Stimulated activated CD8-positive, alpha-beta memory T cell treated with anti-CD3 and anti-CD28 coated beads, Interleukin-7, amount 100 ng/mL, for 1 hour (primary cell): ENCODE data around the gene NWD2.

Experiments
- DNase-seq, 2 donors: peaks; one replicate each; pipeline ENCODE4 v3.0.0-alpha.2; 2020; ENCODE audit warnings: low read depth in 2 of 2

NWD2 gene

DNA sequence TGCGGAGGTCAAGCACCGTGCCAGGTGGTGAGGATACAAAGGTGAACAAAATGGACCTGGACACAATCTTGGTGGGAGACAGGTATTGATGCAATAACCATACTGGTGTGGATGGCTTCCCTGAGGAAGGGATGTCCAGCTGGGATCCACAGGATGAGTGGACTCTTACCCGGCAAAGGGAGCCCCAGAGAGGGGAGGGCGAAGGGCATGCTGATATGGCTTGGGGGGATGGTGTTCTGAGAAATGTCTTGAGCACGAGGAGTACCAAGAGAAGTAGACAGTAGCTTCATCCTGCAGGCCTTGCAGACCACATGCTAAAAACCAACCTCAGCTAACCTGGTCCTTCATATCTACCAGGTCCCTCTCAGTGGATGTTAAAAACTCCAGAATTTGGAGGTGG is 220.8 kb downstream of the NWD2 start:
- DNase-seq: no peak

DNA sequence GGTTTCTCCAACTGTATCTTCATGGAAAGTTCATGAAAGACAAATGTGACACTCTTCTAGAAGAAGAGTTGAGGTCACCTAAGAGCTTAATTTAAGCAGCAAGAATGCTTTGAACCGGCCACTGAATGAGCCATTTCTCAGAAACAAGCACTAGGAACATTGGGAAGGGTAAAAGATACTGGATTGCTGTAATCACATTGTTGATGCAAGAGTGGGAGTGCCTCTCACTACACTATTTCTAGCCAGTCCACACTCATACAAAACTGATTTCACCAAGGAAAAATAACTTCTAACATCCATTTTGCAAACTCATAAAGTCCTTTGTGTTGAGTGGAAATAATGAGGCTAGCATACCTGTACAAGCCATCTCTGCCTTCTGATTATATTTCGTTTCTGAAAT is 221.3 kb downstream of the NWD2 start:
- no peak for DNase-seq

GRCh38 chr4:37467223-37467622 is 222.7 kb downstream of the NWD2 start:
- no peak for DNase-seq

DNA sequence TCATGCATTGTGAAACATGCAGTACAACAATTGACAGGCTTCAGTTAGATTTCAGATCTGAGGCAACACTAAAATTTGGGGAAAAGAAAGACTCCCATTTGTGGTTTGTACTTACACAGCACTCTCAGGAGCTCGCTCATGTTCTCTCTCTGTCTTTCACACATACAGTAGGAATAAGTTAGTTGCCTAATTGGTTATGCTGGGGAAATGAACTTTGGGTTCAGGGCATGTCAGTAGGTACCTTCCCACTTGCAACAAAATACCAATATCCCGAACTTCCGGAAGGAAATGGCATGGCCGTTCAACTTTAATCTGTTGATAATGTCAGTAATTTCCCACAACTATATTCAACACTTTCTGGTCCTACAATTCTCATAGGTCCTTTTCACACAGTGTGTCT is 223.3 kb downstream of the NWD2 start:
- no peak for DNase-seq

GRCh38 chr4:37469286-37469685 is 224.7 kb downstream of the NWD2 start:
- DNase-seq: no peak

GRCh38 chr4:37470245-37470644 is 225.7 kb downstream of the NWD2 start:
- DNase-seq: no peak

GRCh38 chr4:37471093-37471492 is 226.6 kb downstream of the NWD2 start:
- DNase-seq: no peak

GRCh38 chr4:37471971-37472370 is 227.4 kb downstream of the NWD2 start:
- DNase-seq: no peak

- DNase-seq: no peak
Measured at GRCh38 chr4:37473807-37474206, 229.3 kb downstream of the NWD2 start.

GRCh38 chr4:37475087-37475486 is 230.5 kb downstream of the NWD2 start:
- no peak for DNase-seq

DNA sequence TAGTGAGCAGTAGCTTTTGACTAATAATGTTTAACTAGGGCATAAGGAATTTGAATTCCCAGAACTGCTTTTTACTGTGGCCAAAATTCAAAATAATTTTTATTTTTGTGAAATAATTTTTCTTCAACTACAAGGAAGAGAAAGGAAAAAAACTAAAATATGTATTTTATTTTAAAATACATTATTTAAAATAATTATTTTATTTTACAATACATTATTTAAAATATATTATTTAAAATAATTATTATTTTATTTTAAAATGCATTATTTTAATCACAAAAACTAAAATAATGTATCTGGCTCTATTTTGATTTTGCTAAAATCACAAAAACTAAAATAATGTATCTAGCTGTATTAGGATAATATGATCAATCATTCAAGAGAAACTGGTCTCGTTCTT is 231.2 kb downstream of the NWD2 start:
- no peak for DNase-seq

DNA sequence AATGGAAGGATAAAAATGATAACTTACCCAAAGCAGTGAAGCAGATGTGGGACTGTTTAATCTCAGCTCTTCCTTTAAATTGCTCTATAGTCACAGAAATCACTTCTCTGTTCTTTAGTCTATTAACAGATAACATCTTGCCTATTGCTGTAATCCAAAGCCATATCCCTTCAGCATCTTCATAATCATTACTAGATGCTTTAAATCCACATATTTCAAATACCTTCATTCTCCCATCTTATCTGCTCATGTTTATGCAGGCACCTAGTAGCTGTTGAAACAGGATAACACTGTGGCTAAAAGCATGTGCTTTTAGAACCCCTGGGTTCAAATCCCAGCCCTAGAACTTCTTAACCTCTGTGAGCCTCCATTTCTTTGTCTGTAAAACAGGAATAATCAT is 231.7 kb downstream of the NWD2 start:
- DNase-seq: no peak

DNA sequence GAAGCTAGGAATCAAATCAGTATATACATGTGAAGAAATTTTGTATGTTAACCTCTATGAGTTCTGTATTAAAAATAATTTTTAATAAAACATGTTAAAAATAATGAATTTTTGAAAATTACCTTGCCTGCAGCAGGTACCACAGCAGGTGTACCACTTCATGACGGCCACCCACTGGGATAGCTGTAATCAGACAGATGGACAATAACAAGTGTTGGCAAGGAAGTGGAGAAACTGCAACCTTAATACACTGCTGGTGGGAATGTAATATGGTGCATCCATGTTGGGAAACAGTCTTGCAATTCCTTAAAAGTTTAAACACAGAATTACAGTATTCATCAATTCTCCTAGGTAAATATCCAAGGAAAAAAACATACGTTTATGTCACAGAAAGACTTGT is 232.1 kb downstream of the NWD2 start:
- no peak for DNase-seq

DNA sequence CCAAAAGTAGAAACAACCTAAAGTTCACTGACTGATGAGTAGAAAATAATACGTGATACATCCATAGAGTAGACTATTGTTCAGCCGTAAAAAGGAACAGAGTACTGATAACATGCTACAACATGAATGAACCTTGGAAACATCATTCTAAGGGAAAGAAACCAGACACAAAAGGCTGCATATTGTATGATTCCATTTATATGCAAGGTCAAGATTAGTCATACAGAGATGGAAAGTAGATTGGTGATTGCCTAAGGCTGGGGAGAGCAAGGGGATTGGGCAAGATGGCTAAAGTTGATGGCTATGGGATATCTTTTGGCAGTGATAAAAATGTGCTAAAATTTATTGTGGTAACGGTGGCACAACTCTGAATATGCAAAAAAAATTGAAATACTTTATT is 232.6 kb downstream of the NWD2 start:
- DNase-seq: no peak

DNA sequence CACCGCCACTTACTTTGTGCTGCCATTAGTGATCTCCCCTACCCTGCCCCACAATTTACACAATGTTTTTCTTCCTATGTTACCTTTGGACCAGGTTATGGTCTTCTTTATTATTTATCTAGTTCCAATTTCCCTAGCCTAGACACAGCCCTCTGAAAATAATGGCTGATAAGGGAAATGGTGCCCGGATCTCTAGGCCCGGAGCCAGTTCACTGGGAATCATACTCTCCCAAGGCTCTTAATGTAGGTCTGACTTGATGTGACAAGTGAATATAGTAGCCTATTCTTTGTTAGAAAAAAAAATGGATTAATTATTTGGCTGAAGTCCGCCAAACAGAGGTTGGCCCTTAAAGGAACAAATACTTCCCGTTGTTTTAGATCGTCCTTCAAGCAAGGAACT is 233.6 kb downstream of the NWD2 start:
- DNase-seq: no peak

- DNase-seq: no peak
Measured at GRCh38 chr4:37480509-37480908, 236.0 kb downstream of the NWD2 start.

DNA sequence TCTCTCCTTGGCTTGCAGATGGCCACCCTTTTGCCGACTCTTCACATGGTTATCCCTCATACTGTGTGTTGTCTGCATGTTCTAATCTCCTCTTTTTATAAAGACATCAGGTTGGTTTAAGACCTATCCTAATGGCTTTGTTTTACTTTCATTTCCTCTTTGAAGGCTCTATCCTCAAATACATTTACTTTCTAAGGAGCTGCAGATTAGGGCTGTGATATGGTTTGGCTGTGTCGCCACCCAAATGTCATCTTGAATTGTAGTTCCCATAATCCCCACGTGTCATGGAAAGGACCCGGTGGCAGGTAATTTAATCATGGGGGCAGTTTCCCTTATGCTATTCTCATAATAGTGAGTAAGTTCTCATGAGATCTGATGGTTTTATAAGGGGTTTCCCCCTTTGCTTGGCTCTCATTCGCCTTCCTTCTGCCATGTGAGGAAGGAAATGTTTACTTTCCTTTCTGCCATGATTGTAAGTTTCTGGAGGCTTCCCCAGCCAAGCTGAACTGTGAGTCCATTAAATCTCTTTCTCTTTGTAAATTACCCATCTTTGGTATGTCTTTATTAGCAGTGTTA is 237.1 kb downstream of the NWD2 start:
- DNase-seq: no peak

DNA sequence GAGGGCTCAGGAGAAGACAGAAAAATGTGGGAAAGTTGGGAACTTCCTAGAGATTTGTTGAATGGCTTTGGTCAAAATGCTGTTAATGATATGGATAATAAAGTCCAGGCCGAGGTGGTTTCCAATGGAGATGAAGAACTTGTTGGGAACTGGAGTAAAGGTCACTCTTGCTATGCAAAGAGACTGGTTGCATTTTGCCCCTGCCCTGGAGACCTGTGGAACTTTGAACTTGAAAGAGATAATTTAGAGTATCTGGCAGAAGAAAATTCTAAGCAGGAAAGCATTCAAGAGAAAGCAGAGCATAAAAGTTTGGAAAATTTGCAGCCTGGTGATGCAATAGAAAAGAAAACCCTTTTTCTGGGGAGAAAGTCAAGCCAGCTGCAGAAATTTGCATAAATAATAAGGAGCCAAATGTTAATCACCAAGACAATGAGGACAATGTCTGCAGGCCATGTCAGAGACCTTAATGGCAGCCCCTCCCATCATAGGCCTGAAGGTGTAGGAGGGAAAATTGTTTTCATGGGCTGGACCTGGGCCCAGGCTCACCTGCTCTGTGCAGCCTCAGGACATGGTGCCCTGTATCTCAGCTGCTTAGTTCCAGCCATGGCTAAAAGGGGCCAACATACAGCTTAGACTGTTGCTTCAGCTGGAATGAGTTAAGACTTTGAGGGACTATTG is 237.8 kb downstream of the NWD2 start:
- no peak for DNase-seq

DNA sequence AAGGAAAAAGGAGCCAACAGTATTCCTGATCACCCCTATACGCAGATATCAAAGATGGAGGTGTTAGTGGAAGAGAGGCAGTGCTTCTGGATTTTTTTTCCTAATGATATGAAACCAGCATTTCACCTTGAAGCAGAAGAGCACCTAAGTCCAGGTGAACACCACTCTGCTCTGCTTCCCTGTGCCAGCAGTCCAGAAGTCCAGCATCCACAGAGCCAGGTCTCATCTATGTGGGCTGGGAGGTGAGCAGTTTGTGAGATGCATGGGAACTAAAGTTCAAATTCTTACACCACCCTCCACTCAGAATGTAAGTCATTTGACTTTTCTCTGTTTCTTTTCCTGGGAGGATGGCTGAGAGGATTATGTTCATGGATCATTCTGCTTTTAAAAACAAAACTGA is 239.1 kb downstream of the NWD2 start:
- no peak for DNase-seq

- no peak for DNase-seq
Measured at GRCh38 chr4:37486166-37486565, 241.6 kb downstream of the NWD2 start.

GRCh38 chr4:37487668-37488067 is 243.1 kb downstream of the NWD2 start:
- DNase-seq: no peak

GRCh38 chr4:37489697-37490096 is 245.2 kb downstream of the NWD2 start:
- no peak for DNase-seq

DNA sequence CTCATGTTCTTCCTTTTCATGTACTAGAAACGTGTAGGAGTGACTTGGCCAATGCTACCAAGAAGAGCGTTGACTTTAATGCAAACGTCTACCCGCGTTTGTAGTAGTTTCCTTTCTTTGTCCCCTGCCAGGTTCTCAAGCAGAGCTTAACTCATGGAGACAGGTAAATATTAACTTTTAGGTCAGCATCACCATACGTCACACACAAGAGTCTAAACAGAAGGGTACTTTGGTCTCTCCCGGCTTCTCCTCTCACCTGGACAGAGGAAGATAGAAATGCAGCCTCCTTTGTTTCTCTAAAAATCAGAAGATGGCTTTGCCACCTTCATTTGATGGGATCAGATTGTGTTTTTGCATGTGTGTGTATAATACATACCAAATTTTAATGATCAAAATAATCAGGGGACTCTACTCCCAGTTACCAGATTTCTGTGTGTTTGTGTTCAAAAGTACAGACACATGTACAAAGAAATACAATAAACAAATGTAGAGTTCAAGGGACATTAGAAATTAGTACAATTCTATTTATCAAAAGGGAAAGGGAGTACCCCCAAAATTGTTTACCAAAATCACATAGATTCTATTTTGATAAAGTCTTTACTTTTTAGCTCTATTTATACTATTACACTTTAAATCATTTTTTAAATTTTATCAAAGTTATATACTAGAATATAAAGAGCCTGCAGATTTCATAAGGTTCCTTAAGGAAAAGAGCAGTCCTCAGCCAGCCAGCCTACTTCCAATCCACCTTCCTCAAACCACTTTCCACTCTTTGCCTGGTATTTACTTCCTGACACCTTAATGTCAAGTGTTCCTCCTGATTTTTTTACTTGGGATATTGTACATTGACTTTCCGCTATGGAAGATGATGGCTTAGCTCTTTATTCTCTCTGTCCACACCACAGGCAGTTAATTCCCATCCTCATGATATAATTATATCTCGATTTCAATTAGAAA is 246.1 kb downstream of the NWD2 start:
- no peak for DNase-seq
